ENCODE data around the gene ZNF74.
A peak's percentile ranks its signal among the peaks of the same experiment; 100 is the strongest.
"Not testable (repeated sequence)": the region's sequence is repeated elsewhere in the genome, so short reads cannot be mapped to it uniquely, and the experiment has no call there.

Gene ZNF74

DNA sequence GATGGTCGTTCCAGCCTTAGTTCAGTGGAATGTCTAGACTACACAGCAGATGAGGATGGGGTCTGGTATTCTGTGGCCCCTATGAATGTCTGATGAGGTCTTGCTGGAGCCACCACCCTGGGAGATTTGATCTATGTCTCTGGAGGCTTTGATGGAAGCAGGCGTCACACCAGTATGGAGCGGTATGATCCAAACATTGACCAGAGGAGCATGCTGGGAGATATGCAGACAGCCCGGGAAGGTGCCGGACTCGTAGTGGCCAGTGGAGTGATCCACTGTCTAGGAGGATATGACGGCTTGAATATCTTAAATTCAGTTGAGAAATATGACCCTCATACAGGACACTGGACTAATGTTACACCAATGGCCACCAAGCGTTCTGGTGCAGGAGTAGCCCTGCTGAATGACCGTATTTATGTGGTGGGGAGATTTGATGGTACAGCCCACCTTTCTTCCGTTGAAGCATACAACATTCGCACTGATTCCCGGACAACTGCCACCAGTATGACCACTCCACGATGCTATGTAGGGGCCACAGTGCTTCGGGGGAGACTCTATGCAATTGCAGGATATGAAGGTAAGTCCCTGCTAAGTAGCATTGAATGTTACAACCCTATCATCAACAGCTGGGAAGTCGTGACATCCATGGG is 57.3 kb downstream of the ZNF74 start:
- DNase-seq: not testable (repeated sequence)

DNA sequence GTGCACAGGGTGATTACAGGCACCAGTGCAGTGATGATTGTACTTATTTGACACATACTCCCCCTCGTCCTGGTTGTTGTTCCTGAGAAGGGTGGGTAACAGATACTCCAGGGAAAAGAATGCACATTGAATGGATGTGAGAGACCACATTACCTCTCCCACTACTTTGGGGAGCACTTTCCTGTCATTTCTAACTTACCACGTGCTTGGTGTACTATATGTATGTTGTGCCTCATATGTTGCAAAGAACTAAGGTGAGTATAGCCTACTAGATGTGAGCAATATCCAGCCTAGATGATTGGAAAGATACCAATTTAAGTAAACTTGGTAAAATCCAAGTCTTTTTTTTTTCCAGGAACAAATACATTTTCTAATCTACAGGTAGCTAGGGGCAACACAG is 58.0 kb downstream of the ZNF74 start:
- DNase-seq: no peak

DNA sequence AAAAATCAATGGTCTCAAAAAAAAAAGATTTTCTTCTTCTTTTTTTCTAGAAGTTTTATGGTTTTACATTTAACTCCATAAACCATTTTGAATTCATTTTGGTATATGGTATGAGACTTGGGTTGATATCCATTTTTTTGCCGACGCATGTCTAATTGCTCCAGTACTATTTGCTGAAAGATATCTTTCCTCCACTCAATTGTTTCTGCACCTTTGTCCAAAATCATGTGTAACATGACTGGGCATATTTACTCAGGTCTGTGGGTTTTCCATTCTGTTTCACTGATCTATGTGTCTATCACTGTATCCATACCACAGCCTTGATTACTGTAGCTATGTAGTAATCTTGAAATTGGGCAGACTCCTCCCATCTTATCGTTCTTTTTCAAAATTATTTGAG is 59.3 kb downstream of the ZNF74 start:
- DNase-seq: no peak

DNA sequence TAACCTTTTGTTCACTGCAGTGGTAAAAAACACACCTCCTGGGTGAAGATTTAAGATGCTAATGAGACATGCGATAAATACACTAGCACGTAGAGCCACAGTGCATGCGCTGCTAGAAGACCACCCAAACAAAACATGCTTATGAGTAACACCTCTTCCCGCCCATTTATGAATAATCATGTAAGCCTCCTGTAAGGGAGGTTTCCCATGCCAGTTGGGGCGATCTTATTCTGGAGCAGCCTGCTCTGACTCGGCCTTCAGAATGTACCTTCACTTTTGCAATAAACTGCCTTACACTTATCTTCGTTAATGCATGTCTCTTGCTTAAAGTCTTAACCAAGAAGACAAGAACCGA is 61.7 kb downstream of the ZNF74 start:
- DNase-seq: no peak

DNA sequence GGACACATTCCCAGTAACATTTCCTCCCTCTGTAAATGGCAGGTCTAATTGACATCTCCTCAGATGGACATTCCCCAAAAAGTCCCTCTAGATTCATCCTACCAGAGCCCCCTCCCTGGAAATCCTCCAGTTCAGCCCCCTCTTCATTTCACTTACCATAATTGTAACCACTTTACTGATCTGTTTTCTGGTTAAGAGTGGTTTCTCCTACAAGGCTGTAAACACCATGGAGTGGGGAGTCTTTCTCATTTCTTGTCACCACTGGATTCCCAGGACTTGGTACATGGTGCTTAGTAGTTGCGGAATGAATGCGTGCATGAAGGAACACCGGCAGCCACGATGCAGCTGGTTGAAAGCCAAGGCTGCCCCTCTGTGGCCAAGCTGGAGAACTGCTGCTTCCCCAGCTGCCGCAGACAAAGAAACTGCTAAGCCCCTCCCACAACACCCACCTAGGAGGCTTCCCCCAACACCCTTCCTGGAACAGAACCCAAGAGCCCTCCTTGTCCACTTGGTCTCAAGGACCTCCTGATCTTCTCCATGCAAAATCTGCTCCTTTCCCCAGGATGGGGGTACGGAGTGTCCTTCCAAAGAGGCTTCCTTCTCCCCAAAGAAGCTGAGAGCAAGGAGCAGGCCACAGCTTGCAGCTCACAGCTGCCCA is 62.2 kb downstream of the ZNF74 start:
- DNase-seq: peak; percentile 92

DNA sequence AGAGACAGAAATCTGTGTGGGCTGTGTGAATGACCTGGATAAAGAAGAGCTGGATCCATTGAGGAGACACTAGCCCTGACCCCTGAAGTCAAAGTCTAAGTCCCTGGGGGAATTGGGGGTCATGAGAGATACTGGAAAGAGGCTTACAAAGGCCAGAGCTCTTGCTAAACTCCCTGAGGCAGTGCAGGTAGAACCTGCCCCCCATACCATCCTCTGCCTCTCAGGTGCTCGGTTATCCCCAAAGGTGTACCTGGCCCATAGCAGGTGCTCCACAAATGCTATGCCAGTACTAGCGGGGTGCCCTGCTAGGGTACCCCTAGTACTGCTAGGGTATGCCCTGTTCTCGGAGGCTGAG is 62.7 kb downstream of the ZNF74 start:
- no peak for DNase-seq

DNA sequence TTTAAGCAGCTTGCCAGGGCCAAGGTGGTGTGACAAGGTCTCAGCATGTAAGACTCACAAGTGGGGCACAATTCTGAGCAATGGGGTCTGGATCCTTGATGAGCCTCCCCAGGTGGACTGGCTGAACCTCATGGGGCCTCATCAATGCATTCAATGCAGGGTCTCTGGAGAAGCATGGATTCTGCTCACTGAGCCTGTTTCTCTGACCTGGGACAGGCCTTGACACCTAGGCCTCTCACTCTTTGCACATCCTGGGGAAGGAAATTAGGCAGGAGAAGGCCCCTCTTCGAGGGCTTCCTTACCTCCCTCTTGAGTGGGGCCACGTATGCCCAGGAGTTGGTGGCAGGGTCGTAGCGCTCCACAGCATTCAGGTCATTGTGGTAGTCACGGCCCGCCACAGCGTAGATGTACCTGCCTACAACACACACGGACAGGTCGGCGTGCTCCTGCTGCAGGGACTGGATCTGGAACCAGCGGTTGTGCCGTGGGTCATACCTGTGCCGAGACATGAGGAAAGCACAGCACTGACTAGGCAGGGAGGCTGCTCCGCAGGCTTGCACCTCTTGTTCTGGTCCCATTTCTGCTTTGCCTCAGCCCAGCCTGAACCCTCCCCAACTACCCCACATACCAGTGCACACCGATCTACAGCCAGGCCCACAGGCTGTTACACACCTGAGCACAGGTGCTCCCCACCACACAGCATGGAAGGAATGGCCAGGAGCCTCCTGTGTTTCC is 63.7 kb downstream of the ZNF74 start:
- peak; percentile 44 for DNase-seq

All from islet precursor cell (in vitro differentiated cells).